Hepatocyte (in vitro differentiated cells): ENCODE data around the gene KIF3B. TPM values are rescaled to one million over a fixed set of nuclear protein-coding genes. Genes with fewer than 3 reads are reported as not detected.

Experiments
- DNase-seq: peaks from one replicate; pipeline ENCODE4 v3.0.0-alpha.2; 2016; ENCODE audit warnings: low spot score
- H2AFZ ChIP-seq: fragments of 200-600 bp; sonication (generic); 2 replicates; pipeline ENCODE4 v1.6.0; 2016; ENCODE audit warnings: antibody characterized with exemption, mild to moderate bottlenecking
- H3K27ac ChIP-seq: fragments of 200-600 bp; sonication (generic); 2 replicates; pipeline ENCODE4 v1.5.1; 2016; ENCODE audit warnings: mild to moderate bottlenecking
- H3K27me3 ChIP-seq: fragments of 200-600 bp; sonication (generic); 2 replicates; pipeline ENCODE4 v1.6.1; 2016
- H3K36me3 ChIP-seq: fragments of 200-600 bp; sonication (generic); replicated peaks from 2 replicates; pipeline ENCODE4 v1.5.1; 2016; ENCODE audit warnings: low read depth; ENCODE audit not compliant: insufficient read depth
- H3K4me1 ChIP-seq: fragments of 200-600 bp; sonication (generic); 2 replicates; pipeline ENCODE4 v1.5.1; 2016; ENCODE audit warnings: mild to moderate bottlenecking, moderate library complexity; ENCODE audit not compliant: insufficient read depth
- H3K4me2 ChIP-seq: fragments of 200-600 bp; sonication (generic); 2 replicates; pipeline ENCODE4 v1.6.0; 2016
- H3K4me3 ChIP-seq: fragments of 200-600 bp; sonication (generic); 2 replicates; pipeline ENCODE4 v1.5.1; 2016; ENCODE audit warnings: mild to moderate bottlenecking
- H3K79me2 ChIP-seq: fragments of 200-600 bp; sonication (generic); 2 replicates; pipeline ENCODE4 v1.6.0; 2017; ENCODE audit warnings: mild to moderate bottlenecking
- H3K9me2 ChIP-seq: fragments of 200-600 bp; sonication (generic); replicated peaks from 2 replicates; pipeline ENCODE4 v1.6.0; 2017; ENCODE audit warnings: mild to moderate bottlenecking; ENCODE audit not compliant: insufficient read depth
- H3K9me3 ChIP-seq: fragments of 200-600 bp; sonication (generic); 2 replicates; pipeline ENCODE4 v1.5.1; 2016; ENCODE audit warnings: low read depth, mild to moderate bottlenecking
- H4K20me1 ChIP-seq: fragments of 200-600 bp; sonication (generic); 2 replicates; pipeline ENCODE4 v1.6.0; 2016; ENCODE audit warnings: mild to moderate bottlenecking; ENCODE audit not compliant: insufficient read depth, poor library complexity, severe bottlenecking
- CTCF ChIP-seq: fragments of 200-600 bp; sonication (generic); IDR thresholded peaks from 2 replicates; pipeline ENCODE4 v1.5.1; 2016; ENCODE audit warnings: antibody characterized with exemption, mild to moderate bottlenecking; ENCODE audit not compliant: poor library complexity
- EZH2 ChIP-seq: fragments of 200-600 bp; sonication (generic); IDR thresholded peaks from 2 replicates; pipeline ENCODE4 v1.6.1; 2016; ENCODE audit warnings: antibody characterized with exemption, mild to moderate bottlenecking, borderline replicate concordance
- EZH2phosphoT487 ChIP-seq: fragments of 200-600 bp; sonication (generic); IDR thresholded peaks from one replicate; pipeline ENCODE4 v1.6.1; 2018; ENCODE audit warnings: antibody characterized with exemption, mild to moderate bottlenecking, low read depth, moderate library complexity; ENCODE audit not compliant: unreplicated experiment, severe bottlenecking
- WGBS: methylation state at CpG from one replicate; pipeline ENCODE4 v1.1.6; 2016; ENCODE audit warnings: low lambda C conversion rate; ENCODE audit errors: missing lambda C conversion rate; 5-methylcytosine and 5-hydroxymethylcytosine counted together
- polyA plus RNA-seq: library from polyadenylated mRNA; unstranded; fragments of >200 nt; fragmentation: Nextera tagmentation; extraction: Ambion mirVana; gene quantifications from 2 replicates; pipeline ENCODE4 v1.2.1, GENCODE V29; 2016
- total RNA-seq: library from RNA; depleted of rRNA; stranded (reverse); fragments of >200 nt; gene quantifications from 2 replicates; pipeline ENCODE4 v1.2.3, GENCODE V29; 2014

The KIF3B gene
- total and polyA plus RNA-seq, 2 experiments from 2014 or later, result 11.7 to 32.0 TPM

GRCh38 chr20:32289661-32290431 lies 12.4 kb downstream of the KIF3B start:
- Histone ChIP-seq H3K36me3 (no peaks in the 10 kb centered on the region), H3K27ac (peak overlapping the region; percentile 86), H4K20me1 (no peaks in the 10 kb centered on the region), H3K9me2 (no peaks in the 10 kb centered on the region), H3K4me2 (peak overlapping the region; percentile 43), H3K4me3 (no peak overlapping the region), H3K4me1 (peaks cover 25% of the 10 kb centered on the region), H3K9me3 (no peaks in the 10 kb centered on the region), H2AFZ (no peak overlapping the region), H3K27me3 (no peaks in the 10 kb centered on the region), H3K79me2 (peaks cover 67% of the 10 kb centered on the region)
- no peak for TF ChIP-seq EZH2phosphoT487
- no peak for TF ChIP-seq CTCF
- TF ChIP-seq EZH2, result no peak
- WGBS, result 80% methylated on average over 15 of the region's 15 CpGs
- DNase-seq, result peak; percentile 84

GRCh38 chr20:32291166-32291565 lies 13.7 kb downstream of the KIF3B start:
- H3K9me3 ChIP-seq, result no peaks in the 10 kb centered on the region
- peak overlapping the region; percentile 86 for H3K27ac ChIP-seq
- WGBS, result 98% methylated on average over 1 of the region's 1 CpG
- H3K79me2 ChIP-seq, result peaks cover 80% of the 10 kb centered on the region
- no peak overlapping the region for H3K4me2 ChIP-seq
- no peaks in the 10 kb centered on the region for H3K9me2 ChIP-seq
- TF ChIP-seq EZH2 (no peak), CTCF (no peak), EZH2phosphoT487 (no peak)
- DNase-seq, result no peak
- no peak overlapping the region for H3K4me3 ChIP-seq
- H4K20me1 ChIP-seq, result no peaks in the 10 kb centered on the region
- no peaks in the 10 kb centered on the region for H3K36me3 ChIP-seq
- H3K27me3 ChIP-seq, result no peaks in the 10 kb centered on the region
- H3K4me1 ChIP-seq, result peaks cover 13% of the 10 kb centered on the region
- H2AFZ ChIP-seq, result no peak overlapping the region

GRCh38 chr20:32292548-32292947 lies 15.1 kb downstream of the KIF3B start:
- TF ChIP-seq EZH2phosphoT487 (no peak), EZH2 (no peak), CTCF (no peak)
- no peak overlapping the region for H2AFZ ChIP-seq
- 96% methylated on average over 8 of the region's 8 CpGs for WGBS
- H3K9me2 ChIP-seq, result no peaks in the 10 kb centered on the region
- no peak overlapping the region for H3K4me2 ChIP-seq
- H3K4me1 ChIP-seq, result peaks cover 10% of the 10 kb centered on the region
- no peaks in the 10 kb centered on the region for H4K20me1 ChIP-seq
- H3K9me3 ChIP-seq, result no peaks in the 10 kb centered on the region
- peaks cover 79% of the 10 kb centered on the region for H3K79me2 ChIP-seq
- H3K27me3 ChIP-seq, result no peaks in the 10 kb centered on the region
- DNase-seq, result no peak
- no peaks in the 10 kb centered on the region for H3K36me3 ChIP-seq
- no peak overlapping the region for H3K27ac ChIP-seq
- no peak overlapping the region for H3K4me3 ChIP-seq
